ENCODE measurements around the gene TFAP2A. TPM values are rescaled to one million over a fixed set of nuclear protein-coding genes. Genes with fewer than 3 reads are reported as not detected.

Gene TFAP2A
- total RNA-seq, 1 experiment from 2014 or later = 0.34 TPM

- H3K4me3 ChIP-seq (ENCODE audit: low read length) = no peak overlapping the region
- H3K9ac ChIP-seq (ENCODE audit: low read length) = no peak overlapping the region
- H2AFZ ChIP-seq (ENCODE audit: low read length) = no peak overlapping the region
- no peak overlapping the region for H3K27ac ChIP-seq (ENCODE audit: low read length)
- H3K79me2 ChIP-seq (ENCODE audit: low read length) = no peaks in the 10 kb centered on the region
- H3K36me3 ChIP-seq (ENCODE audit: insufficient read depth, low read length) = no peaks in the 10 kb centered on the region
- H3K9me2 ChIP-seq (replicated peaks; ENCODE audit: insufficient read depth, low read length) = no peaks in the 10 kb centered on the region
- H3K9me3 ChIP-seq (ENCODE audit: low read length) = no peaks in the 10 kb centered on the region
- H3K4me2 ChIP-seq (ENCODE audit: low read depth, low read length, poor library complexity, severe bottlenecking) = no peak overlapping the region
- H4K20me1 ChIP-seq (ENCODE audit: insufficient read depth, low read depth, low read length) = no peaks in the 10 kb centered on the region
- H3K27me3 ChIP-seq (ENCODE audit: low read length) = no peaks in the 10 kb centered on the region
- DNase-seq = no peak
- peaks cover 24% of the 10 kb centered on the region for H3K4me1 ChIP-seq (ENCODE audit: low read length)
These were observed 9.2 kb upstream of the TFAP2A start for GRCh38 chr6:10424040-10424439.

GRCh38 chr6:10422737-10423034 lies 7.8 kb upstream of the TFAP2A start:
- Histone ChIP-seq H2AFZ (ENCODE audit: low read length) (no peak overlapping the region), H3K27ac (ENCODE audit: low read length) (no peak overlapping the region), H3K4me3 (ENCODE audit: low read length) (no peak overlapping the region), H3K27me3 (ENCODE audit: low read length) (no peaks in the 10 kb centered on the region), H3K9me3 (ENCODE audit: low read length) (no peaks in the 10 kb centered on the region), H3K36me3 (ENCODE audit: insufficient read depth, low read length) (no peaks in the 10 kb centered on the region), H3K79me2 (ENCODE audit: low read length) (no peaks in the 10 kb centered on the region), H3K9ac (ENCODE audit: low read length) (no peak overlapping the region), H3K4me1 (ENCODE audit: low read length) (peaks cover 24% of the 10 kb centered on the region), H3K4me2 (ENCODE audit: low read depth, low read length, poor library complexity, severe bottlenecking) (peak overlapping the region; percentile 34), H3K9me2 (replicated peaks; ENCODE audit: insufficient read depth, low read length) (no peaks in the 10 kb centered on the region), H4K20me1 (ENCODE audit: insufficient read depth, low read depth, low read length) (no peaks in the 10 kb centered on the region)
- DNase-seq = no peak

- no peak overlapping the region for H3K27ac ChIP-seq (ENCODE audit: low read length)
- H3K4me3 ChIP-seq (ENCODE audit: low read length) = no peak overlapping the region
- H2AFZ ChIP-seq (ENCODE audit: low read length) = no peak overlapping the region
- H4K20me1 ChIP-seq (ENCODE audit: insufficient read depth, low read depth, low read length) = no peaks in the 10 kb centered on the region
- no peaks in the 10 kb centered on the region for H3K36me3 ChIP-seq (ENCODE audit: insufficient read depth, low read length)
- no peaks in the 10 kb centered on the region for H3K79me2 ChIP-seq (ENCODE audit: low read length)
- no peaks in the 10 kb centered on the region for H3K27me3 ChIP-seq (ENCODE audit: low read length)
- H3K4me1 ChIP-seq (ENCODE audit: low read length) = peaks cover 24% of the 10 kb centered on the region
- DNase-seq = no peak
- H3K9ac ChIP-seq (ENCODE audit: low read length) = no peak overlapping the region
- no peaks in the 10 kb centered on the region for H3K9me3 ChIP-seq (ENCODE audit: low read length)
- no peaks in the 10 kb centered on the region for H3K9me2 ChIP-seq (replicated peaks; ENCODE audit: insufficient read depth, low read length)
- H3K4me2 ChIP-seq (ENCODE audit: low read depth, low read length, poor library complexity, severe bottlenecking) = no peak overlapping the region
These were observed 7.3 kb upstream of the TFAP2A start for GRCh38 chr6:10421921-10422736.

GRCh38 chr6:10421158-10421920 lies 6.5 kb upstream of the TFAP2A start:
- DNase-seq = no peak
- H3K4me2 ChIP-seq (ENCODE audit: low read depth, low read length, poor library complexity, severe bottlenecking) = no peak overlapping the region
- H3K79me2 ChIP-seq (ENCODE audit: low read length) = no peaks in the 10 kb centered on the region
- no peak overlapping the region for H3K4me3 ChIP-seq (ENCODE audit: low read length)
- H3K36me3 ChIP-seq (ENCODE audit: insufficient read depth, low read length) = no peaks in the 10 kb centered on the region
- H3K4me1 ChIP-seq (ENCODE audit: low read length) = peaks cover 18% of the 10 kb centered on the region
- H3K9me3 ChIP-seq (ENCODE audit: low read length) = no peaks in the 10 kb centered on the region
- H3K27me3 ChIP-seq (ENCODE audit: low read length) = no peaks in the 10 kb centered on the region
- no peaks in the 10 kb centered on the region for H4K20me1 ChIP-seq (ENCODE audit: insufficient read depth, low read depth, low read length)
- no peak overlapping the region for H3K27ac ChIP-seq (ENCODE audit: low read length)
- no peak overlapping the region for H3K9ac ChIP-seq (ENCODE audit: low read length)
- no peak overlapping the region for H2AFZ ChIP-seq (ENCODE audit: low read length)
- no peaks in the 10 kb centered on the region for H3K9me2 ChIP-seq (replicated peaks; ENCODE audit: insufficient read depth, low read length)

GRCh38 chr6:10420546-10421157 lies 5.8 kb upstream of the TFAP2A start:
- DNase-seq = no peak
- Histone ChIP-seq H3K4me2 (ENCODE audit: low read depth, low read length, poor library complexity, severe bottlenecking) (no peak overlapping the region), H3K79me2 (ENCODE audit: low read length) (no peaks in the 10 kb centered on the region), H3K9ac (ENCODE audit: low read length) (no peak overlapping the region), H3K4me3 (ENCODE audit: low read length) (no peak overlapping the region), H2AFZ (ENCODE audit: low read length) (no peak overlapping the region), H3K9me3 (ENCODE audit: low read length) (no peaks in the 10 kb centered on the region), H3K4me1 (ENCODE audit: low read length) (peaks cover 12% of the 10 kb centered on the region), H3K27me3 (ENCODE audit: low read length) (no peaks in the 10 kb centered on the region), H4K20me1 (ENCODE audit: insufficient read depth, low read depth, low read length) (no peaks in the 10 kb centered on the region), H3K9me2 (replicated peaks; ENCODE audit: insufficient read depth, low read length) (no peaks in the 10 kb centered on the region), H3K36me3 (ENCODE audit: insufficient read depth, low read length) (no peaks in the 10 kb centered on the region), H3K27ac (ENCODE audit: low read length) (no peak overlapping the region)

- H3K4me2 ChIP-seq (ENCODE audit: low read depth, low read length, poor library complexity, severe bottlenecking) = no peak overlapping the region
- no peaks in the 10 kb centered on the region for H3K36me3 ChIP-seq (ENCODE audit: insufficient read depth, low read length)
These were observed 5.1 kb upstream of the TFAP2A start for GRCh38 chr6:10419749-10420545.

GRCh38 chr6:10418862-10419748 lies 4.2 kb upstream of the TFAP2A start:
- Histone ChIP-seq H3K27me3 (ENCODE audit: low read length) (no peaks in the 10 kb centered on the region), H3K9me2 (replicated peaks; ENCODE audit: insufficient read depth, low read length) (no peaks in the 10 kb centered on the region), H3K9ac (ENCODE audit: low read length) (no peak overlapping the region), H3K4me3 (ENCODE audit: low read length) (no peak overlapping the region), H3K36me3 (ENCODE audit: insufficient read depth, low read length) (no peaks in the 10 kb centered on the region), H2AFZ (ENCODE audit: low read length) (no peak overlapping the region), H3K79me2 (ENCODE audit: low read length) (no peaks in the 10 kb centered on the region), H4K20me1 (ENCODE audit: insufficient read depth, low read depth, low read length) (no peaks in the 10 kb centered on the region), H3K9me3 (ENCODE audit: low read length) (no peaks in the 10 kb centered on the region), H3K27ac (ENCODE audit: low read length) (no peak overlapping the region), H3K4me1 (ENCODE audit: low read length) (peaks cover 12% of the 10 kb centered on the region), H3K4me2 (ENCODE audit: low read depth, low read length, poor library complexity, severe bottlenecking) (no peak overlapping the region)
- no peak for DNase-seq

More at GRCh38 chr6:10419749-10420545, 5.1 kb upstream of the TFAP2A start:
- no peak overlapping the region for H3K27ac ChIP-seq (ENCODE audit: low read length)
- H3K27me3 ChIP-seq (ENCODE audit: low read length) = no peaks in the 10 kb centered on the region
- no peak overlapping the region for H3K9ac ChIP-seq (ENCODE audit: low read length)
- H2AFZ ChIP-seq (ENCODE audit: low read length) = no peak overlapping the region
- DNase-seq = no peak
- no peak overlapping the region for H3K4me3 ChIP-seq (ENCODE audit: low read length)
- H4K20me1 ChIP-seq (ENCODE audit: insufficient read depth, low read depth, low read length) = no peaks in the 10 kb centered on the region
- no peaks in the 10 kb centered on the region for H3K9me3 ChIP-seq (ENCODE audit: low read length)
- H3K4me1 ChIP-seq (ENCODE audit: low read length) = peaks cover 12% of the 10 kb centered on the region
- no peaks in the 10 kb centered on the region for H3K79me2 ChIP-seq (ENCODE audit: low read length)
- no peaks in the 10 kb centered on the region for H3K9me2 ChIP-seq (replicated peaks; ENCODE audit: insufficient read depth, low read length)
